Measurements from ENCODE around the gene PRKCE. TPM values are rescaled to one million over a fixed set of nuclear protein-coding genes. Genes with fewer than 3 reads are reported as not detected.

PRKCE gene
- total RNA-seq, 6 experiments from 2014 or later, result 5.2 to 18.8 (median 11.0) TPM

GRCh38 chr2:45772038-45772437 lies 120.6 kb downstream of the PRKCE start:
- no peak overlapping the region for H3K4me3 ChIP-seq
- H3K27me3 ChIP-seq, result no peaks in the 10 kb centered on the region
- no peak overlapping the region for H3K27ac ChIP-seq
- no peaks in the 10 kb centered on the region for H3K9me3 ChIP-seq
- intact Hi-C loops (cut with DNase I), result loop anchor here in 1 of 2 donors (10.0 kb wide), 1 partner anchor 127 kb away; no protein-coding TSS in a partner anchor
- H3K4me1 ChIP-seq, result no peaks in the 10 kb centered on the region
- no peaks in the 10 kb centered on the region for H3K36me3 ChIP-seq
- DNase-seq (no peak), ATAC-seq (no peak)
- WGBS (ENCODE audit: insufficient coverage, low coverage, low lambda C conversion rate, missing lambda C conversion rate), result 0% methylated on average over 1 of the region's 2 CpGs
- TF ChIP-seq POLR2A (IDR thresholded peaks at IDR 0.05), result no peak
- TF ChIP-seq, protein P1, sequence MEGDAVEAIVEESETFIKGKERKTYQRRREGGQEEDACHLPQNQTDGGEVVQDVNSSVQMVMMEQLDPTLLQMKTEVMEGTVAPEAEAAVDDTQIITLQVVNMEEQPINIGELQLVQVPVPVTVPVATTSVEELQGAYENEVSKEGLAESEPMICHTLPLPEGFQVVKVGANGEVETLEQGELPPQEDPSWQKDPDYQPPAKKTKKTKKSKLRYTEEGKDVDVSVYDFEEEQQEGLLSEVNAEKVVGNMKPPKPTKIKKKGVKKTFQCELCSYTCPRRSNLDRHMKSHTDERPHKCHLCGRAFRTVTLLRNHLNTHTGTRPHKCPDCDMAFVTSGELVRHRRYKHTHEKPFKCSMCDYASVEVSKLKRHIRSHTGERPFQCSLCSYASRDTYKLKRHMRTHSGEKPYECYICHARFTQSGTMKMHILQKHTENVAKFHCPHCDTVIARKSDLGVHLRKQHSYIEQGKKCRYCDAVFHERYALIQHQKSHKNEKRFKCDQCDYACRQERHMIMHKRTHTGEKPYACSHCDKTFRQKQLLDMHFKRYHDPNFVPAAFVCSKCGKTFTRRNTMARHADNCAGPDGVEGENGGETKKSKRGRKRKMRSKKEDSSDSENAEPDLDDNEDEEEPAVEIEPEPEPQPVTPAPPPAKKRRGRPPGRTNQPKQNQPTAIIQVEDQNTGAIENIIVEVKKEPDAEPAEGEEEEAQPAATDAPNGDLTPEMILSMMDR (IDR thresholded peaks at IDR 0.05), result no peak

GRCh38 chr2:45773909-45774308 lies 122.4 kb downstream of the PRKCE start:
- H3K4me3 ChIP-seq, result no peak overlapping the region
- DNase-seq, result no peak
- no peak overlapping the region for H3K27ac ChIP-seq
- H3K4me1 ChIP-seq, result no peaks in the 10 kb centered on the region
- no peaks in the 10 kb centered on the region for H3K27me3 ChIP-seq
- TF ChIP-seq POLR2A (IDR thresholded peaks at IDR 0.05), result no peak
- TF ChIP-seq, protein P1 (IDR thresholded peaks at IDR 0.05), result no peak
- WGBS (ENCODE audit: insufficient coverage, low coverage, low lambda C conversion rate, missing lambda C conversion rate), result no CpG with 5 or more reads among the region's 9 CpGs
- no peak for ATAC-seq
- intact Hi-C loops (cut with DNase I), result loop anchor here in 1 of 2 donors (10.0 kb wide), 1 partner anchor 129 kb away; no protein-coding TSS in a partner anchor
- no peaks in the 10 kb centered on the region for H3K36me3 ChIP-seq
- H3K9me3 ChIP-seq, result no peaks in the 10 kb centered on the region

- TF ChIP-seq, protein P1 (IDR thresholded peaks at IDR 0.05), result no peak
- TF ChIP-seq POLR2A (IDR thresholded peaks at IDR 0.05), result no peak
- ATAC-seq (peak; percentile 21 to 52 (median 36)), DNase-seq (no peak)
- intact Hi-C loops (cut with DNase I), result loop anchor here (5.0 to 10.0 kb wide), 2 partner anchors 130 to 132 kb away; no protein-coding TSS in a partner anchor
- Histone ChIP-seq H3K27me3 (no peaks in the 10 kb centered on the region), H3K36me3 (no peaks in the 10 kb centered on the region), H3K4me1 (peaks cover 0 to 4% (median 0%) of the 10 kb centered on the region in 4 donors), H3K27ac (no peak overlapping the region), H3K9me3 (no peaks in the 10 kb centered on the region), H3K4me3 (no peak overlapping the region)
- 60% methylated on average over 8 of the region's 10 CpGs for WGBS (ENCODE audit: insufficient coverage, low coverage, low lambda C conversion rate, missing lambda C conversion rate)
Measured at GRCh38 chr2:45774688-45775244, 123.3 kb downstream of the PRKCE start.

DNA sequence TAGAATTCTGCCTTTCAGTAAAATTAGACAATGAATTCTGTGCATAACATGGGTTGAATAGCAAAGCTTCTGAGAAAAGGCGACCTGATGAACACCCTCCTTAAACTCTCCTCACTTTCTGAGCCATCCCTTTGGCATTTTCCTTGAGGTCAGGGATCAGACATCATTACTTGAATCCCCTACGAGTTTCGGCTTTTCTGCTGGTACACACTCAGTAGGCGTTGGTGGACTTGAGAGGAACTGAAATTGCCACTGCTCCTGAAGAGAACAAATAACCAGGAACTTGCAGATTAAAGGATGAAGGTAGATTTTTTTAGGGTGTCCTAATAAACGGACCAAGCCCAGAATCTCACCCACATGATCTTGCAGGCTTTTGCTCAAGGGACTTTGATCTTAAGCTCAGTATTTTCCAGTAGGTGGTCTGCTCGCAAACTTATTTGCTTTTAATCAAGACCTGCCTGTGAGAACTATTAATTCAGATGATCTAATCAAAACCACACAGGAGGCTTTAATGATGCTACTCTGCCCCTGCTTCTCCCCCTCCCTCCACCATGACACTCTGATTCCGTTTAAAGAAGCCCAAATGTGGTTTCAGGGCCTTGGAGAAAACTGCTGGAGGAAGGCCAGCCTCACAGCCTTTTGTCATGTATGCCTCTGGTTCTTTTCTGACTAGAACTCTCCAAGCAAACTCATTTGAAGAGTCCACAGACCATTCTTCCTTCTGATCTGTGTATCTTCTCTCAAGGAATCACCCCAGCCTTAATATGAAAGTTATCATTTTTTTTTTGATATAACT lies 124.9 kb downstream of the PRKCE start:
- no peak for DNase-seq
- intact Hi-C loops (cut with DNase I), result loop anchor here (5.0 to 10.0 kb wide), 2 partner anchors 132 to 134 kb away; no protein-coding TSS in a partner anchor
- Histone ChIP-seq H3K4me3 (no peak overlapping the region), H3K27me3 (no peaks in the 10 kb centered on the region), H3K36me3 (no peaks in the 10 kb centered on the region), H3K4me1 (peaks cover 0 to 4% (median 0%) of the 10 kb centered on the region in 4 donors), H3K27ac (no peak overlapping the region), H3K9me3 (no peaks in the 10 kb centered on the region)
- TF ChIP-seq POLR2A (IDR thresholded peaks at IDR 0.05), result no peak
- TF ChIP-seq, protein P1 (IDR thresholded peaks at IDR 0.05), result no peak
- no peak for ATAC-seq
- WGBS (ENCODE audit: insufficient coverage, low coverage, low lambda C conversion rate, missing lambda C conversion rate), result 64% methylated on average over 7 of the region's 7 CpGs
